Muscle of leg (tissue), 16 donors: ENCODE results near the gene ZC3HAV1. TPM values are rescaled to one million over a fixed set of nuclear protein-coding genes. Genes with fewer than 3 reads are reported as not detected.
"Not testable (repeated sequence)": the region's sequence is repeated elsewhere in the genome, so short reads cannot be mapped to it uniquely, and the experiment has no call there.

Experiments
- DNase-seq: peaks from one replicate; pipeline ENCODE4 v3.0.0; 2013
- H3K27ac ChIP-seq: one replicate; pipeline ENCODE4 v1.5.1; 2013; ENCODE audit warnings: mild to moderate bottlenecking, low read length, control low read depth
- H3K27me3 ChIP-seq: one replicate; pipeline ENCODE4 v1.6.1; 2013; ENCODE audit warnings: low read length; ENCODE audit not compliant: control insufficient read depth, insufficient read depth
- H3K36me3 ChIP-seq: one replicate; pipeline ENCODE4 v1.6.1; 2013; ENCODE audit warnings: low read length; ENCODE audit not compliant: control insufficient read depth, insufficient read depth
- H3K4me1 ChIP-seq: one replicate; pipeline ENCODE4 v1.6.1; 2013; ENCODE audit warnings: low read length; ENCODE audit not compliant: control insufficient read depth, insufficient read depth
- H3K4me3 ChIP-seq: one replicate; pipeline ENCODE4 v1.5.1; 2013; ENCODE audit warnings: low read length, control low read depth
- H3K9me3 ChIP-seq: replicated peaks from 2 replicates; pipeline ENCODE4 v1.6.1; 2013; ENCODE audit warnings: low read depth, low read length; ENCODE audit not compliant: control insufficient read depth
- WGBS: methylation state at CpG from one replicate; pipeline ENCODE4 v1.1.5; 2013; ENCODE audit warnings: missing lambda C conversion rate; ENCODE audit not compliant: insufficient coverage; 5-methylcytosine and 5-hydroxymethylcytosine counted together
- long read RNA-seq, 11 donors: transcript quantifications; one replicate each; lab custom pipeline, GENCODE V29; 2026
- polyA plus RNA-seq, 8 donors: library from polyadenylated mRNA; unstranded; fragments of 120-200 nt; gene quantifications; one replicate each; pipeline versions ENCODE4 v1.2.1 to v1.2.3, GENCODE V29; 2013; ENCODE audit warnings: inconsistent platforms in 1 of 8, low replicate concordance in 1 of 8; ENCODE audit not compliant: insufficient read length in 8 of 8, insufficient read depth in 1 of 8
- total RNA-seq: library from RNA; stranded (reverse); fragments of 120-200 nt; gene quantifications from one replicate; pipeline ENCODE4 v1.2.4, GENCODE V29; 2013

Gene ZC3HAV1
- total RNA-seq = 12.2 TPM
- 10 to 100 TPM in 4 of 8 donors, 1 to 10 TPM in 4; 8.0 to 15.4 (median 10.2) TPM for polyA plus RNA-seq
- long read RNA-seq, donor 1 = 0 reads
- long read RNA-seq, donor 2 = 0 reads
- long read RNA-seq, donor 3, partial matches to known transcripts = 0 of 1 reads
- long read RNA-seq, donor 3, other reads (novel, unspliced or antisense) = 0 of 1 reads
- long read RNA-seq, donor 4 = 0 reads
- long read RNA-seq, donor 5, full-length matches to known transcripts = 2 of 2 reads
- long read RNA-seq, donor 5, partial matches to known transcripts = 0 of 2 reads
- long read RNA-seq, donor 5, other reads (novel, unspliced or antisense) = 0 of 2 reads
- long read RNA-seq, donor 6, full-length matches to known transcripts = 1 of 1 reads
- long read RNA-seq, donor 6, partial matches to known transcripts = 0 of 1 reads
- long read RNA-seq, donor 6, other reads (novel, unspliced or antisense) = 0 of 1 reads
- long read RNA-seq, donor 7 = 0 reads
- long read RNA-seq, donor 8, full-length matches to known transcripts = 1 of 1 reads
- long read RNA-seq, donor 8, partial matches to known transcripts = 0 of 1 reads
- long read RNA-seq, donor 8, other reads (novel, unspliced or antisense) = 0 of 1 reads
- long read RNA-seq, donor 9 = 0 reads
- long read RNA-seq, donor 10, full-length matches to known transcripts = 1 of 1 reads
- long read RNA-seq, donor 10, partial matches to known transcripts = 0 of 1 reads
- long read RNA-seq, donor 10, other reads (novel, unspliced or antisense) = 0 of 1 reads
- long read RNA-seq, donor 11, partial matches to known transcripts = 0 of 1 reads
- long read RNA-seq, donor 11, other reads (novel, unspliced or antisense) = 0 of 1 reads

DNA sequence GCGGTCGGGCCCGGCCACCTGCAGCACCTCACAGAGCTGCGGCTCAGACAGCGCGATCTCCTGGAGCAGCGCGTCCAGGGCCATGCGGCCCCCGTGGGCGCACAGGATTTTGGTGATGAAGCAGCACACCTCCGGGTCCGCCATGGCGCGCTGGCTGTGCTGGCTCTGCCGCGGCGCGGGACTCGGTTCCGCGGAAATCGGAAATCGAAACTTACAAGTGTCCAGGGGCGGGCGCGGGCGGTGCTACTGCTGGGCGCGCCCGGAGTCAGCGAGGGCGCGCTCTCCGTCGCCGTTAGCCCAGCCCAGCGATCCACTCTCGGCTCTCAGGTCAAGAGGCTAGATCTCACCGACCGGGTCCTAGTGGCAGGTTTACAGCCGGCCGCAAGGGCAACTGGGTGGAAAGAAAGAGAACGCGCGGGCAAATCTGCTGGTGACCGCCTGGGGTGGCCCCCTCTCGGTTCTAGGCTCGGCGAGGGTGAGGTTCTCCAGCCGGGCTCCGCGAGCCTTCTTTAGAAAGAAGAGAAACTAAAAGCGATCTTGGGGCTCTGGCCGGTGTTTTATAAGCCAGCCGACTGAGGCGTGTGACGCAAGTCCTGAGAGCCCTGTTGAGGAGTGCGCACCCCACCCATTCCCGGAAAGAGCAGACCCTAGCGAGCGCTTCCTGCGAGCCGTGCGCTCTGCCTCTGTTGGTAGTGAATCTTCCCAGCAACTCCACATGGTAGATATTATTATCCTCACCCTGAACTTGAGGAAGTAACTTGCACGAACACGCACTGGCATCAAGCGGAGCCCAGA is at the start of gene ZC3HAV1:
Gene ZC3HAV1, minus strand, starts transcription at position 533 of the 795 bp plus-strand sequence. Its CDS starts 389 bp downstream, at position 144.
- Histone ChIP-seq H3K27me3 (no peaks in the 10 kb centered on the region), H3K36me3 (no peaks in the 10 kb centered on the region), H3K4me1 (peaks cover 12% of the 10 kb centered on the region), H3K9me3 (no peaks in the 10 kb centered on the region), H3K4me3 (peak within 1 kb of the TSS; percentile 85), H3K27ac (peak within 1 kb of the TSS; percentile 95)
- under 1% methylated on average over 57 of the region's 68 CpGs for WGBS
- peak; percentile 94 for DNase-seq

DNA sequence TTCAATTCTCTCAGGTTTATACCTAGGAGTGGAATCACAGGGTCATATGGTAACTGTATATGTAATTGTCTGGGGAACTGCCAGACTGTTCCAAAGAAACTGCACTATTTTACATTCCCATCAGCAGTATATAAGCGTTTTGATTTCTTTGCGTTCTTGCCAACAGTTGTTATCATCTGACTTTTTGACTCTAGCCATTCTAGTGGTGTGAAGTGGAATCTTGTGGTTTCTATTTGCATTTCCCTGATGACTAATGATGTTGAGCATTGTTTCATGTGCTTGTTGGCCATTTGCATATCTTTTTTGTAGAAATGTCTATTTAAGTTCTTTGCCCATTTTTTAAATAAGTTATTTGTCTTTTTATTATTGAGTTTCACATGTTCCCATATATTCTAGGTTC is 44.3 kb upstream of the ZC3HAV1 start:
- no peak for DNase-seq
- no peaks in the 10 kb centered on the region for H3K27me3 ChIP-seq
- peaks cover 3% of the 10 kb centered on the region for H3K9me3 ChIP-seq
- no peaks in the 10 kb centered on the region for H3K4me1 ChIP-seq
- H3K27ac ChIP-seq = no peak overlapping the region
- no peaks in the 10 kb centered on the region for H3K36me3 ChIP-seq
- no CpG with 5 or more reads among the region's 2 CpGs for WGBS
- no peak overlapping the region for H3K4me3 ChIP-seq

DNA sequence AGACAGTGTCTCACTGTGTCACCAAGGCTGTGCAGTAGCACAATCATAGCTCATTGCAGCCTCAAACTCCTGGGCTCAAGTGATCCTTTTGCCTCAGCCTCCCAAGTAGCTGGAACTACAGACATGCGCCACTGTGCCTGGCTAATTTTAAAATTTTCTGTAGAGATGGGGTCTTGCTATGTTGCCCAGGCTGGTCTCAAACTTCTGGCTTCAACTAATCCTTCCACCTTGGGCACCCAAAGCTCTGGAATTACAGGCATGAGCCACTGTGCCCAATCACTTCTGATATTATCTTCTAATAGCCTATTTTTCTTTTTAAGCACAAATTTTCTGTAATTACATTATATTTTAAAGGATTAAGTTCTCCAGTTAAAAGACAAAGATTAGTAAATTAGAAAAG is 42.6 kb upstream of the ZC3HAV1 start:
- WGBS = no CpG with 5 or more reads among the region's 1 CpG
- no peaks in the 10 kb centered on the region for H3K36me3 ChIP-seq
- no peak overlapping the region for H3K27ac ChIP-seq
- no peaks in the 10 kb centered on the region for H3K9me3 ChIP-seq
- no peaks in the 10 kb centered on the region for H3K4me1 ChIP-seq
- H3K27me3 ChIP-seq = no peaks in the 10 kb centered on the region
- H3K4me3 ChIP-seq = no peak overlapping the region
- DNase-seq = no peak

DNA sequence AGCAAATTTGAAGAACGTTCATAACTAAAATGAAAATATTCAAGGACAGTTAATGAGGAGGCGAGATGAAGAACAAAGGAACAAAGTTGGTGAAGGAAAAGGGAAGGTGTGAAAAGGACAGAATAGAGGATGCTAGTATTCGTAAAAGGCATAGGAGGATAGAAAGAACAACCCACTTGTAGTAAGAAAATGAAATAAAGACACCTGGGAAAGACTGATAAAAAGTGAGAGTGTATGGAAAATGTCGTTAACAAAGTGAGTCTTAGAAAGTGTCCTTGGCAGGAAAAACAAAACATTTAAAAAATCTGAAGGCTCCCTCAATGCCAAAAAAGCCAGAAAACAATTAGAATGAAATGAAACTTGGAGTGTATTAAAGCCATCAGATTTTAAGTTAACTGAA is 29.6 kb upstream of the ZC3HAV1 start:
- WGBS = 100% methylated on average over 2 of the region's 4 CpGs
- Histone ChIP-seq H3K27ac (no peak overlapping the region), H3K4me3 (no peak overlapping the region), H3K36me3 (peaks cover 11% of the 10 kb centered on the region), H3K9me3 (no peaks in the 10 kb centered on the region), H3K27me3 (no peaks in the 10 kb centered on the region), H3K4me1 (peaks cover 4% of the 10 kb centered on the region)
- DNase-seq = no peak

DNA sequence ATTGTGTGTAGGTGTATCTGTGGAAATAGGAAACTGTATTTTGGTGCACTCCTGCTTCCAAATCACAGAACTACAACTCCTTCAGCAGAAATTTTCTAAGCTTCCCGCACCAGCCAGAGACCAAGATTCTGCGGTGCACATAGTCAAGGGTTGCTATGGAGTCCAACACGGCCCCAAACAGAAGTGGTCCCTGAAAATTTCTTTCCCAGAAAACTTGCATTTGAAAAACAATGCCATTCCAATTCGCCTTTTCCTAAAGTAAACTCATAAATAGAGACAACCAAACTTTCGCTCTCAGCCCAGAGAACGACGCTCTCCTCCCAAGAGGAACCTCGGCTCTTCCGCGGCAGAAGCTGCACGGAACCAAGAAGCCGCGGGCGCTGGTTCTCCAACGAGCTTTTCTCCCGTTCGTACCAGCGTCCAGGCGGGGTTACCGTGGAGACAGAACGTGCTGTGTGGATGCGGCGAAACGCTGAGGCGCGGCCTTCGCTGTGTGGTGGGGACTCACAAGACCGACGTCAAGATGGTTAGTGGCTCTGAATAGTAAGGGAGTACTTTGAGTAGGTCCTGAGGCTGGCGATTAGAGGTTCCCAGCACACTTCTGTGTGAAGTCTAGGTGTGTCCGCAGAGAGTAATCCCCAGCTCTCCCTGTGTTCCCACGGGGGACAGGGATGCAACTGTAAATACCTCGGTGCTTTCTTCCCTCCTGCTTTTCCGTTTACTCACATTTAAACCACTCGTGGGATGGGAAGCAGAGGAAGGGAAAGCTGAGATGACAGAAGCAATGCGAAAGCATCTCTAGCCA is 24.0 kb upstream of the ZC3HAV1 start:
- peak; percentile 96 for DNase-seq
- Histone ChIP-seq H3K4me3 (peak overlapping the region; percentile 74), H3K27me3 (no peaks in the 10 kb centered on the region), H3K4me1 (peaks cover 9% of the 10 kb centered on the region), H3K9me3 (no peaks in the 10 kb centered on the region), H3K27ac (peak overlapping the region; percentile 77), H3K36me3 (peaks cover 5% of the 10 kb centered on the region)
- WGBS = 0% methylated on average over 29 of the region's 36 CpGs

DNA sequence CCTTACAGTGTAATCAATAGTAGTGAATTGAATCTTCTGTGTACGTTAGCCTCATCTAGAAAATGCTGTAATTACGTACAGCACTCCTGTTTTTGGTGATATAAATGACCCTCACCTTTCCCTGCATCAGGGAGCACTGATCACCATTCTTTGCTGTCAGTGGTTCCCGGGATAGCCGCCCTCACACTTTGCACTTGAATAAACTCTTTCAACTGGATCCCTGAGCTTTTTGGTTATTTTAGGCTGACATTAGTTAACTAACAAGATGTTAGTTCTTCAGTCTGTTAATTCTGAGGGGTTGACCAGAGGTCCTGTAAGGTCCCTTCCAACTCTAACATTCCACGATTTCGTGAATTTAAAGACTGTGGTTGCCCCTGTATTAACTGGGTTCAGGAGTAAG is 23.4 kb upstream of the ZC3HAV1 start:
- H3K4me3 ChIP-seq = peak overlapping the region; percentile 74
- peaks cover under 1% of the 10 kb centered on the region for H3K27me3 ChIP-seq
- H3K36me3 ChIP-seq = peaks cover 5% of the 10 kb centered on the region
- H3K9me3 ChIP-seq = no peaks in the 10 kb centered on the region
- peak overlapping the region; percentile 77 for H3K27ac ChIP-seq
- WGBS = no CpG with 5 or more reads among the region's 6 CpGs
- DNase-seq = no peak
- H3K4me1 ChIP-seq = peaks cover 9% of the 10 kb centered on the region

DNA sequence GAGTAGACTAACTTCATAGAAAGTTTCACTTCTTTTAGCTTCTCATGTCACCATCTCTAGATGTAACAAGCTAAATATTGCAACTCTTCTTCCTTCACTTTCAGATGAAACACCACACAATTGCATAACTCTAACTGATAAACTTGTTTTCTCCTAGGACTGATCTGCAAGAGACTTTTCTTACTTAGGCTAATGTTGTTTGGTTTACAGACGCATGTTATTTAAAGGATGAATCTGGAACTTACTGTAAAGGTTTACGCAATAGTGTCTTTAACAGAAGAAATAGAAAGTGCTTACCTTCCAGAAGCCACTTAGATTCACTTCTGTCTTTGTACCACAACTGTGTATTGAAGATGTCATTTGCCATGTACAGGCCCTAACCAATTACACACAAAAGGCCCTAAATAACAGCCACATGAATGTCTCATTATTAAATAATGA is 22.1 kb upstream of the ZC3HAV1 start:
- Histone ChIP-seq H3K27ac (no peak overlapping the region), H3K4me1 (peaks cover 9% of the 10 kb centered on the region), H3K27me3 (peaks cover 2% of the 10 kb centered on the region), H3K9me3 (no peaks in the 10 kb centered on the region), H3K36me3 (peaks cover 4% of the 10 kb centered on the region), H3K4me3 (no peak overlapping the region)
- peak; percentile 36 for DNase-seq
- WGBS = no CpG with 5 or more reads among the region's 2 CpGs

DNA sequence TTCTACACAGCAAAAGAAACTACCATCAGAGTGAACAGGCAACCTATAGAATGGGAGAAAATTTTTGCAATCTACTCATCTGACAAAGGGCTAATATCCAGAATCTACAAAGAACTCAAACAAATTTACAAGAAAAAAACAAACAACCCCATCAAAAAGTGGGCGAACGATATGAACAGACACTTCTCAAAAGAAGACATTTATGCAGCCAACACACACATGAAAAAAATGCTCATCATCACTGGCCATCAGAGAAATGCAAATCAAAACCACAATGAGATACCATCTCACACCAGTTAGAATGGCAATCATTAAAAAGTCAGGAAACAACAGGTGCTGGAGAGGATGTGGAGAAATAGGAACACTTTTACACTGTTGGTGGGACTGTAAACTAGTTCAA is 20.3 kb upstream of the ZC3HAV1 start:
- H3K36me3 ChIP-seq, H3K9me3 ChIP-seq, H3K4me1 ChIP-seq, H3K27ac ChIP-seq, DNase-seq, H3K27me3 ChIP-seq, H3K4me3 ChIP-seq: not testable (repeated sequence)
- WGBS = no CpG with 5 or more reads among the region's 2 CpGs

DNA sequence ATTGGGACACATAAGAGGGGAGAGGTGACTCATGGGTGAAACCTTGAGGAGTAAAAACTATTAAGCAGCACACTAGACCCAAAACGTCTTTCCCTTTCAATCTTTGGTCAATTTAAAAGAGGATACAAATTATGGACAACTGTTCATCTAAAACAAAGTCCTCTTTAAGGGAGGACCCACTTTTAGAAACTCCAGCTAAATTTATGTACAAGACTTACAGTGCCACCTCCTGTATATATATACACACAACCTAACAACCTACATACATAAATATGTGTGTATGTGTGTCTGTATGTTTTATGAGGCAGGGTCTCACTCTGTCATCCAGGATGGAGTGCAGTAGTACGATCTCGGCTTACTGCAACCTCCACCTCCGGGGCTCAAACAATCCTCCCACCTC is 18.1 kb upstream of the ZC3HAV1 start:
- Histone ChIP-seq H3K4me3 (no peak overlapping the region), H3K36me3 (no peaks in the 10 kb centered on the region), H3K27me3 (peaks cover 8% of the 10 kb centered on the region), H3K4me1 (no peaks in the 10 kb centered on the region), H3K27ac (no peak overlapping the region), H3K9me3 (no peaks in the 10 kb centered on the region)
- no peak for DNase-seq
- 100% methylated on average over 3 of the region's 4 CpGs for WGBS
